ENCODE data around the gene SDE2.

Gene SDE2

DNA sequence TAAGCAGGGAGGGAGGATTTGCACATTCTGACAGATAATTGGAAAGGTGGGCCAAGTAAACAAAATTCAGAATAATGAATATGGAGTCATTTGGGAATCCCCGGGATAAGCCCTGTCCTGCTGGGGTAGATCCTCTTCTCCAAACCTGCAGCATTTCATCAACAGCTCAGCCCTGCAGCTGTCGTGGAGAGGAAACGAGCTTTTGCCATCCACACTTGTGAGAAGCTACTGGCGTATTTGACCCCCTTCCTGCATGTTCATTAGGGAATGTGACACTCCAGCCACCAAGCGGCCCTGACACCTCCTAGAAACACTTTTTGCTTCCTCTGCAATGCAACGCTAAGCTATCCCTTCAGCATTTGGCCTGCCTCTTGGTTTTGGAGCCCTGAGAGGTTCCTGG is 50.1 kb downstream of the SDE2 start:
- ChIA-PET POLR2A (no interaction called here), CTCF (interaction anchor here (1.7 kb wide), 1 partner anchor 26 kb away, joined by 3 read pairs; no protein-coding TSS in a partner anchor)
- TF ChIP-seq, protein P1, sequence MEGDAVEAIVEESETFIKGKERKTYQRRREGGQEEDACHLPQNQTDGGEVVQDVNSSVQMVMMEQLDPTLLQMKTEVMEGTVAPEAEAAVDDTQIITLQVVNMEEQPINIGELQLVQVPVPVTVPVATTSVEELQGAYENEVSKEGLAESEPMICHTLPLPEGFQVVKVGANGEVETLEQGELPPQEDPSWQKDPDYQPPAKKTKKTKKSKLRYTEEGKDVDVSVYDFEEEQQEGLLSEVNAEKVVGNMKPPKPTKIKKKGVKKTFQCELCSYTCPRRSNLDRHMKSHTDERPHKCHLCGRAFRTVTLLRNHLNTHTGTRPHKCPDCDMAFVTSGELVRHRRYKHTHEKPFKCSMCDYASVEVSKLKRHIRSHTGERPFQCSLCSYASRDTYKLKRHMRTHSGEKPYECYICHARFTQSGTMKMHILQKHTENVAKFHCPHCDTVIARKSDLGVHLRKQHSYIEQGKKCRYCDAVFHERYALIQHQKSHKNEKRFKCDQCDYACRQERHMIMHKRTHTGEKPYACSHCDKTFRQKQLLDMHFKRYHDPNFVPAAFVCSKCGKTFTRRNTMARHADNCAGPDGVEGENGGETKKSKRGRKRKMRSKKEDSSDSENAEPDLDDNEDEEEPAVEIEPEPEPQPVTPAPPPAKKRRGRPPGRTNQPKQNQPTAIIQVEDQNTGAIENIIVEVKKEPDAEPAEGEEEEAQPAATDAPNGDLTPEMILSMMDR (IDR thresholded peaks at IDR 0.05; ENCODE audit: insufficient read depth, low read length, missing control alignments), result no peak
- no peak overlapping the region for H3K4me3 ChIP-seq (ENCODE audit: low read depth, low read length)
- no peak for DNase-seq (ENCODE audit: low read depth, low spot score)

DNA sequence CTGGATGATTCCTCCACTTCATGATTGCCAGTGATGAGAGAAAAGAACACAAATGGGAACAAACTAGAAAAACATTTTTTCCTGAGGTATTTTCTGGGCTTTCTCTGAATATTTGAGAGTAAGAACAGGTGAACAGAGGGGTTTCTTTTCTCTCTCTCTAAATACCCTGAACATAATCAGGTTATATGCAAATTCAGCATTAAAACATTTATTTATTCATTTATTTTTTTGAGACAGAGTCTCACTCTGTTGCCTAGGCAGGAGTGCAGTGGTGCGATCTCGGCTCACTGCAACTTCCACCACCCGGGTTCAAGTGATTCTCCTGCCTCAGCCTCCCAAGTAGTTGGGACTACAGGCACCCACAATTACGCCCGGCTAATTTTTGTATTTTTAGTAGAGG is 52.3 kb downstream of the SDE2 start:
- H3K4me3 ChIP-seq (ENCODE audit: low read depth, low read length), result no peak overlapping the region
- CTCF ChIA-PET, result interaction anchor here (0.6 kb wide), 1 partner anchor 14 kb away, joined by 3 read pairs; no protein-coding TSS in a partner anchor
- POLR2A ChIA-PET, result no interaction called here
- TF ChIP-seq, protein P1 (IDR thresholded peaks at IDR 0.05; ENCODE audit: insufficient read depth, low read length, missing control alignments), result no peak
- DNase-seq (ENCODE audit: low read depth, low spot score), result no peak

DNA sequence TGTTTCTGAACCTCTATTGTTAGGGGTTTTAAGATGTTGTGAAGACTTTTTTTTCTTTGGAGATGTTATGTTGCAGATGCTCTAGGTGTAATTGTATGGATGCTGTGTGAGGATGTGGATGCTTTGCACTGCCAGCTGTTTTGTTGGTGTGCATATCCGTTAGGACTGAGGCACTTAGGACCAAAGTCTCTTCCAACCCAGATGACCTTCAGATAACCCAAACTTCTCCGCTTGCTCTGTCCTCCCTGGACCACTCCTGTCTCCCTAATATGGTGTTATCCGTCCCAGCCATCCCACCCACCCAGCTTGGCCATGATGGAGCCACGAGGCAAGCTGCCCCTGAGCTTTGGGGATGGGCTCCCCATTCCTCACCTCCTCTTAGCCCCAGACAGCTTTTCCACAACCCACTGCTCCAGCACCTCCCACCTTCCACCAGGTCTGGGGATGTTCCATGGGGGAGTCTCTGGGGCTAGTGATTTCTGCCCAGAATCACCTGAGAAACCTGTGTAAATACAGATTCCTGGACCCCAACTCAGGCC is 53.0 kb downstream of the SDE2 start:
- CTCF ChIA-PET, result interaction anchor here (0.8 to 2.5 kb wide), 5 partner anchors 16 to 471 kb away, joined by 3 to 9 read pairs (median 3); no protein-coding TSS in a partner anchor
- DNase-seq (ENCODE audit: low read depth, low spot score), result no peak
- H3K4me3 ChIP-seq (ENCODE audit: low read depth, low read length), result no peak overlapping the region
- TF ChIP-seq, protein P1 (IDR thresholded peaks at IDR 0.05; ENCODE audit: insufficient read depth, low read length, missing control alignments), result no peak
- POLR2A ChIA-PET, result interaction anchor here (1.0 to 1.5 kb wide), 2 partner anchors 22 to 64 kb away, joined by 4 read pairs; partner anchors contain the start of genes PYCR2 and TMEM63A

DNA sequence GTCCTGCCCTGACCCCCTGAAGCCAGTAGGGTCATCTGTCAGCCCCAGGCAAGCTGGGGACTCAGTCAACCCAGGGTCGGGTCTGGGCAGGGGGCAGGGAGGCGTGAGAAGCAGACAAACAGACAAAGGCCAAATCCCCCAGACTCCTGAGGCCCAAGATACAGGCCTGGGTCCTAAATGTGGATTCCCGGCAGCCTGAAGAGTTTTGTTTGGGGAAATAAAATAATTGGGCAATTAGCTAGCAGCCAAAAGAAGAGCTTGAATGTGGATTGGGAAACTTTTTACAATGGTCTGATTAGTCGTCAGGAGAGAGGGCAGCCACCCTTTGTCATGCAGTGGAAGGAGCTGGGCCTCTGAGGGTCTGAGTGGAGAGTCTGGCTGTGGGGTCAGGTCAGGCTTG is 53.6 kb downstream of the SDE2 start:
- CTCF ChIA-PET, result interaction anchor here (0.8 to 2.5 kb wide), 6 partner anchors 17 to 471 kb away, joined by 3 to 9 read pairs (median 4); no protein-coding TSS in a partner anchor
- no peak for DNase-seq (ENCODE audit: low read depth, low spot score)
- POLR2A ChIA-PET, result interaction anchor here (1.0 to 1.5 kb wide), 2 partner anchors 22 to 63 kb away, joined by 4 read pairs; partner anchors contain the start of genes PYCR2 and TMEM63A
- no peak overlapping the region for H3K4me3 ChIP-seq (ENCODE audit: low read depth, low read length)
- TF ChIP-seq, protein P1 (IDR thresholded peaks at IDR 0.05; ENCODE audit: insufficient read depth, low read length, missing control alignments), result no peak

DNA sequence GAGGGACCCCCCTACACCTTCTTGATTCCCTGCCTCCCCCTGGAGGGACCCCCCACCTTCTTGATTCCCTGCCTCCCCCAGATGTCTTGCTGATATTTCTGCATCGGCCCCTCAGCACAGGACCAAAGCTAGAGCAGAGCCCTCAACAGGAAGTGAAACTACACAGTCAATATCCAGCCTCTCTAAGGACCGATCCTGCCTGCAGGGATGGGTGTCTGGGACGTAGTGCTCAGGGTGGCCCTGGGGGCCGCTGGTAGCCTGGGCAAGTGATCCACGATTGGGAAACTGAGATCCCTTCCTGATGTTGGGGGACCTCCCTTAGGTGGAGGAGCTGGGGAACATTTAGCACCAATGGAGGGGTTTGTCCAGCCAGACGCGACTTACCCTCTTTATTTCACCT is 54.2 kb downstream of the SDE2 start:
- TF ChIP-seq, protein P1 (IDR thresholded peaks at IDR 0.05; ENCODE audit: insufficient read depth, low read length, missing control alignments), result no peak
- ChIA-PET POLR2A (interaction anchor here (1.5 kb wide), 1 partner anchor 21 kb away, joined by 4 read pairs; the partner anchor contains the start of gene PYCR2), CTCF (interaction anchor here (0.8 to 2.5 kb wide), 7 partner anchors 18 to 470 kb away, joined by 3 to 9 read pairs (median 4); no protein-coding TSS in a partner anchor)
- no peak for DNase-seq (ENCODE audit: low read depth, low spot score)
- H3K4me3 ChIP-seq (ENCODE audit: low read depth, low read length), result no peak overlapping the region

DNA sequence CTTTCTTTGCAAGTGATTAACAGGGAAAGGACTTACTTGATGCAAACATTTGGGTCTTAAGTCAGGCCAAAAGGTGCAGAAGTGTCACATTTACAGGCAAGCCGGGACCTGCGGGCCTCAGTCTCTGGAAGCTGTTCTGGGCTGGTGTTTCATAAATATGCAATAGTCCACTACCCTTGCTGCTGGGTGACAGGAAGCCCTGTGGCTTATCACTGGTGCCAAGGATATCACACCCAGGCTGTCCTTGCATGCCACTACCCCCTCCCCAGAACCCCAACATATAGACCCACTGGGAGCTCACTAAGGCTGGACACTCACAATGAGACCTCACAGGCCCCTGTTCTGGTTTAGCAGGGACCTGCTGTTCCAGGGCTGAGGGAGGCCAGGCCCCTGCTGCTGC is 54.8 kb downstream of the SDE2 start:
- ChIA-PET CTCF (interaction anchor here (0.8 to 2.5 kb wide), 4 partner anchors 31 to 470 kb away, joined by 3 to 9 read pairs (median 5); no protein-coding TSS in a partner anchor), POLR2A (no interaction called here)
- TF ChIP-seq, protein P1 (IDR thresholded peaks at IDR 0.05; ENCODE audit: insufficient read depth, low read length, missing control alignments), result no peak
- H3K4me3 ChIP-seq (ENCODE audit: low read depth, low read length), result no peak overlapping the region
- no peak for DNase-seq (ENCODE audit: low read depth, low spot score)

Measured in AG04449 (cell line).